ENCODE results near the gene TMEM150A.

TMEM150A gene

DNA sequence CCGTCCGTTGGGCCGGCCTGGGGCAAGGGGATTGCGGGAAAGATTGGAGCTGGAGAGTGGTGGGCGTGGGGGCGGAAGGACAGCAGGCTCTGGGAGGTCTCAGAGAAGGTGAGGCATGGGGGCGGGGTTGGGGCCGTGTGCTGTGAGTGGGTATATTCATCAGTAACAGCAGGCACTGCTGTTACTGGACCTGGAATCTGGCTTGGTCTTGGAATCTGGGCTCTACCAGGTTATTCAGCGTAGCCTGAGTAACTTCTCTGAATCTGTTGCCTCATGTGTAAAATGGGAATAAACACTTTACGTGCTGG, 6.5 kb downstream of the TMEM150A start:
- no peaks in the 10 kb centered on the region for H3K9me3 ChIP-seq (ENCODE audit: control insufficient read depth, insufficient read depth, low read length)
- H3K27ac ChIP-seq (ENCODE audit: low read depth, low read length) = no peak overlapping the region
- peak overlapping the region; percentile 96 for H3K4me3 ChIP-seq (ENCODE audit: low read length)
- H3F3A ChIP-seq (ENCODE audit: control insufficient read depth, insufficient read depth) = no peaks in the 10 kb centered on the region
- TF ChIP-seq EZH2phosphoT487 (IDR thresholded peaks at IDR 0.05; ENCODE audit: borderline replicate concordance, low read length) = no peak
- TF ChIP-seq, protein P1, sequence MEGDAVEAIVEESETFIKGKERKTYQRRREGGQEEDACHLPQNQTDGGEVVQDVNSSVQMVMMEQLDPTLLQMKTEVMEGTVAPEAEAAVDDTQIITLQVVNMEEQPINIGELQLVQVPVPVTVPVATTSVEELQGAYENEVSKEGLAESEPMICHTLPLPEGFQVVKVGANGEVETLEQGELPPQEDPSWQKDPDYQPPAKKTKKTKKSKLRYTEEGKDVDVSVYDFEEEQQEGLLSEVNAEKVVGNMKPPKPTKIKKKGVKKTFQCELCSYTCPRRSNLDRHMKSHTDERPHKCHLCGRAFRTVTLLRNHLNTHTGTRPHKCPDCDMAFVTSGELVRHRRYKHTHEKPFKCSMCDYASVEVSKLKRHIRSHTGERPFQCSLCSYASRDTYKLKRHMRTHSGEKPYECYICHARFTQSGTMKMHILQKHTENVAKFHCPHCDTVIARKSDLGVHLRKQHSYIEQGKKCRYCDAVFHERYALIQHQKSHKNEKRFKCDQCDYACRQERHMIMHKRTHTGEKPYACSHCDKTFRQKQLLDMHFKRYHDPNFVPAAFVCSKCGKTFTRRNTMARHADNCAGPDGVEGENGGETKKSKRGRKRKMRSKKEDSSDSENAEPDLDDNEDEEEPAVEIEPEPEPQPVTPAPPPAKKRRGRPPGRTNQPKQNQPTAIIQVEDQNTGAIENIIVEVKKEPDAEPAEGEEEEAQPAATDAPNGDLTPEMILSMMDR (IDR thresholded peaks at IDR 0.05; ENCODE audit: low read depth, low read length, poor library complexity, severe bottlenecking) = no peak
- peaks cover 22% of the 10 kb centered on the region for H3K36me3 ChIP-seq (ENCODE audit: control insufficient read depth, low read length)
- no peaks in the 10 kb centered on the region for H4K20me1 ChIP-seq (ENCODE audit: control insufficient read depth, insufficient read depth, low read depth, low read length)
- peaks cover 34% of the 10 kb centered on the region for H3K79me2 ChIP-seq (ENCODE audit: control insufficient read depth, low read length)
- H3K4me1 ChIP-seq (ENCODE audit: control insufficient read depth, low read length) = peaks cover 36% of the 10 kb centered on the region
- H3K4me2 ChIP-seq (ENCODE audit: low read length) = peak overlapping the region; percentile 85
- no peaks in the 10 kb centered on the region for H3K27me3 ChIP-seq (ENCODE audit: control insufficient read depth, low read length)
- H3K9me2 ChIP-seq (replicated peaks; ENCODE audit: control insufficient read depth, low read length) = no peaks in the 10 kb centered on the region

DNA sequence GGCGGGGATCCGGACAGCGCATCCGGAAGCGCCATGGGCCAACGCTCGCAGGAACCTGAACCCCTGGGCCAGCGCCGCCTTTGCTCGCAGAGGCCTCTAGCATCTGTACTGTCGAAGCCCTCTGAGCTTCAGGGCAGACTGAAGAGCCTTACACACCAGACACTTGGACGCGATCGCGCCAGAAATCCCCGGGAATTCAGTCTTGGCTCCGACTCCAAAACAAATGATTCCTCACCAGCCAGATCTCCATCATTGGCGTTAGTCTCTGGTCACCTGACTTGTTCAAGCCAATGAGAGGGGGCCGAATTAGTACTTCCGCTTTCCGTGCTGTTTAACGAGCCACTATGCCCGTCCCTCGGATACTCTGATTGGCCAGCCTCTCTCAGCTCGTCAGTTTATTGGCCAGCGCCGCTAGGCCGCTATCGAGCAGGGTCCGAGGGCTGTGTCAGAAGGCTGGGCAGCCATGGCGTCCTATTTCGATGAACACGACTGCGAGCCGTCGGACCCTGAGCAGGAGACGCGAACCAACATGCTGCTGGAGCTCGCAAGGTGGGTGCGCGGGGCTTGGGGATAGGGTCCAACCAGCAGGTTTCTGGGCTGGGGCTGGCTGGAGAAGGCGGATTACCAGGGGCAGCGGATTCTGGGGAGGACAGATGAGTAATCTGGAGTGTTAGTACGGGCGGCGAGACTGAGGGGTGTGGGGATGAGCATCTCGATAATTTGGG, 7.0 kb downstream of the TMEM150A start, which contains the start of gene RNF181:
RNF181 (plus strand) TSS at position 445 of the 725 bp plus-strand sequence; CDS start at position 464, 19 bp downstream.
- H3K36me3 ChIP-seq (ENCODE audit: control insufficient read depth, low read length) = peaks cover 22% of the 10 kb centered on the region
- TF ChIP-seq, protein P1 (IDR thresholded peaks at IDR 0.05; ENCODE audit: low read depth, low read length, poor library complexity, severe bottlenecking) = no peak
- TF ChIP-seq EZH2phosphoT487 (IDR thresholded peaks at IDR 0.05; ENCODE audit: borderline replicate concordance, low read length) = no peak

DNA sequence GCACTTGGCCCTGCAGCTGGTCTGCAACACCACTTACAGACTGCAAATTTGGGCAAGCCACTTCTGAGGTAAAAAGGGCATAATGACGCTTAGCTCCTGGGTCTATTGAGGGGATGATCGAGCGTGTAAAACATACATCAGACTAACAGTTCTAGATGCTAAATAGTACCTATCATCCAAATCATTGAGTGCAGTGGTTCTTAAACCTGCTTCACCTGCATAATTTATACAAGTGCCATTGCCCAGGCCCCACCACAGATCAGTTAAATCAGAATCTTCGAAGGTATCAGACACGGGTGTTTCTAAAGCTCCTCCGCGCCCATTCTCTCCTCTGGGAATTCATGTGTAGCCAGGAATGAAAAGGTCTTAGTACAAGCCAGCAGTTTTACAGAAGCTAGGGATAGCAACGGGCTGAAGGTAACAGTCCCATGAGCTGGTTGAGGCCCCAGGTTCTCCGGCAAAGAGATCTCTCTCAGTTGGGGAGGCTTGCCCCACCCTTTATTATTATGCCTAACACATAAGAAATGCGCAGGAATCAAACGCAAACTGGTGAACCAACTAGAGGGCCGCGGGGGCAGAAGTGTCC, 7.7 kb downstream of the TMEM150A start:
- Histone ChIP-seq H3K4me1 (ENCODE audit: control insufficient read depth, low read length) (peaks cover 36% of the 10 kb centered on the region), H3F3A (ENCODE audit: control insufficient read depth, insufficient read depth) (no peaks in the 10 kb centered on the region), H3K4me3 (ENCODE audit: low read length) (peak overlapping the region; percentile 96), H3K27ac (ENCODE audit: low read depth, low read length) (peak overlapping the region; percentile 25), H4K20me1 (ENCODE audit: control insufficient read depth, insufficient read depth, low read depth, low read length) (no peaks in the 10 kb centered on the region), H3K36me3 (ENCODE audit: control insufficient read depth, low read length) (peaks cover 22% of the 10 kb centered on the region), H3K79me2 (ENCODE audit: control insufficient read depth, low read length) (peaks cover 34% of the 10 kb centered on the region), H3K9me3 (ENCODE audit: control insufficient read depth, insufficient read depth, low read length) (no peaks in the 10 kb centered on the region), H3K27me3 (ENCODE audit: control insufficient read depth, low read length) (no peaks in the 10 kb centered on the region), H3K4me2 (ENCODE audit: low read length) (peak overlapping the region; percentile 85), H3K9me2 (replicated peaks; ENCODE audit: control insufficient read depth, low read length) (no peaks in the 10 kb centered on the region)
- TF ChIP-seq EZH2phosphoT487 (IDR thresholded peaks at IDR 0.05; ENCODE audit: borderline replicate concordance, low read length) = no peak
- TF ChIP-seq, protein P1 (IDR thresholded peaks at IDR 0.05; ENCODE audit: low read depth, low read length, poor library complexity, severe bottlenecking) = no peak

More for the DNA sequence above, 7.0 kb downstream of the TMEM150A start, which contains the start of gene RNF181:
- Histone ChIP-seq H3K4me1 (ENCODE audit: control insufficient read depth, low read length) (peaks cover 36% of the 10 kb centered on the region), H3K4me3 (ENCODE audit: low read length) (peak within 1 kb of the TSS; percentile 96), H3F3A (ENCODE audit: control insufficient read depth, insufficient read depth) (no peaks in the 10 kb centered on the region), H3K27me3 (ENCODE audit: control insufficient read depth, low read length) (no peaks in the 10 kb centered on the region), H3K9me3 (ENCODE audit: control insufficient read depth, insufficient read depth, low read length) (no peaks in the 10 kb centered on the region), H3K4me2 (ENCODE audit: low read length) (peak within 1 kb of the TSS; percentile 85), H3K9me2 (replicated peaks; ENCODE audit: control insufficient read depth, low read length) (no peaks in the 10 kb centered on the region), H3K27ac (ENCODE audit: low read depth, low read length) (peak within 1 kb of the TSS; percentile 25), H4K20me1 (ENCODE audit: control insufficient read depth, insufficient read depth, low read depth, low read length) (no peaks in the 10 kb centered on the region), H3K79me2 (ENCODE audit: control insufficient read depth, low read length) (peaks cover 34% of the 10 kb centered on the region)

All from DOHH2 (cell line).